MM.1S (cell line): ENCODE measurements around the gene SFN.

Source experiments
- DNase-seq: peaks from one replicate; pipeline ENCODE4 v3.0.0-alpha.2; 2015
- H2AFZ ChIP-seq: fragments of 300-600 bp; sonication (generic); 2 replicates; pipeline ENCODE4 v1.6.0; 2016; ENCODE audit warnings: antibody characterized with exemption, low read length
- H3F3A ChIP-seq: fragments of 300-600 bp; sonication (generic); 2 replicates; pipeline ENCODE4 v1.6.1; 2016; ENCODE audit warnings: mild to moderate bottlenecking, antibody characterized with exemption, low read length, moderate library complexity, mixed read lengths; ENCODE audit not compliant: insufficient read depth
- H3K27ac ChIP-seq: fragments of 300-600 bp; sonication (generic); 2 replicates; pipeline ENCODE4 v1.5.1; 2016; ENCODE audit warnings: mild to moderate bottlenecking, low read length
- H3K27me3 ChIP-seq: fragments of 300-600 bp; sonication (generic); replicated peaks from 2 replicates; pipeline ENCODE4 v1.6.0; 2016; ENCODE audit warnings: low read length; ENCODE audit not compliant: insufficient read depth
- H3K36me3 ChIP-seq: fragments of 300-600 bp; sonication (generic); replicated peaks from 2 replicates; pipeline ENCODE4 v1.6.1; 2016; ENCODE audit warnings: mild to moderate bottlenecking, low read length, mixed read lengths; ENCODE audit not compliant: insufficient read depth
- H3K4me1 ChIP-seq: fragments of 300-600 bp; sonication (generic); 2 replicates; pipeline ENCODE4 v1.6.1; 2016; ENCODE audit warnings: low read length, mixed read lengths
- H3K4me2 ChIP-seq: fragments of 300-600 bp; sonication (generic); 2 replicates; pipeline ENCODE4 v1.6.0; 2016; ENCODE audit warnings: low read depth, low read length
- H3K4me3 ChIP-seq: fragments of 300-600 bp; sonication (generic); 2 replicates; pipeline ENCODE4 v1.5.1; 2016; ENCODE audit warnings: low read length, mixed read lengths
- H3K79me2 ChIP-seq: fragments of 300-600 bp; sonication (generic); 2 replicates; pipeline ENCODE4 v1.6.1; 2016; ENCODE audit warnings: mixed run types, low read length, mixed read lengths
- H3K9ac ChIP-seq: fragments of 300-600 bp; sonication (generic); 2 replicates; pipeline ENCODE4 v1.6.1; 2016; ENCODE audit warnings: low read length, mixed read lengths
- H3K9me2 ChIP-seq: fragments of 300-600 bp; sonication (generic); replicated peaks from 2 replicates; pipeline ENCODE4 v1.6.1; 2016; ENCODE audit warnings: mild to moderate bottlenecking, low read length, mixed read lengths; ENCODE audit not compliant: insufficient read depth
- H3K9me3 ChIP-seq: fragments of 300-600 bp; sonication (generic); replicated peaks from 2 replicates; pipeline ENCODE4 v1.6.1; 2016; ENCODE audit warnings: mild to moderate bottlenecking, low read length, mixed read lengths; ENCODE audit not compliant: insufficient read depth
- H4K20me1 ChIP-seq: fragments of 300-600 bp; sonication (generic); 2 replicates; pipeline ENCODE4 v1.6.1; 2016; ENCODE audit warnings: mild to moderate bottlenecking, low read length, moderate library complexity, mixed read lengths; ENCODE audit not compliant: insufficient read depth
- CTCF ChIP-seq: fragments of 300-600 bp; sonication (generic); IDR thresholded peaks from 2 replicates; pipeline ENCODE4 v1.5.1; 2016; ENCODE audit warnings: antibody characterized with exemption, low read length, mixed read lengths
- EZH2 ChIP-seq: fragments of 300-600 bp; sonication (generic); optimal IDR thresholded peaks from 2 replicates; pipeline ENCODE3; 2017; ENCODE audit warnings: low read depth, mild to moderate bottlenecking, antibody characterized with exemption, low read length, mixed read lengths
- EZH2phosphoT487 ChIP-seq: fragments of 300-600 bp; sonication (generic); IDR thresholded peaks from 2 replicates; pipeline ENCODE4 v1.6.1; 2018; ENCODE audit warnings: antibody characterized with exemption, low read length

Gene SFN

GRCh38 chr1:26910343-26911160, 47.6 kb downstream of the SFN start:
- Histone ChIP-seq H3K9ac (no peak overlapping the region), H3F3A (no peaks in the 10 kb centered on the region), H3K4me3 (no peak overlapping the region), H3K9me3 (no peaks in the 10 kb centered on the region), H3K27ac (no peak overlapping the region), H3K79me2 (no peaks in the 10 kb centered on the region), H3K9me2 (no peaks in the 10 kb centered on the region), H3K27me3 (no peaks in the 10 kb centered on the region; the same call in none of the 2 replicates), H3K36me3 (no peaks in the 10 kb centered on the region), H4K20me1 (no peaks in the 10 kb centered on the region), H3K4me2 (no peak overlapping the region), H2AFZ (no peak overlapping the region), H3K4me1 (no peaks in the 10 kb centered on the region)
- DNase-seq: no peak
- TF ChIP-seq EZH2phosphoT487: no peak
- no peak for TF ChIP-seq CTCF
- TF ChIP-seq EZH2: no peak

GRCh38 chr1:26911399-26912146, 48.6 kb downstream of the SFN start:
- H4K20me1 ChIP-seq: no peaks in the 10 kb centered on the region
- no peak overlapping the region for H3K4me3 ChIP-seq
- no peak overlapping the region for H2AFZ ChIP-seq
- no peaks in the 10 kb centered on the region for H3K4me1 ChIP-seq
- no peaks in the 10 kb centered on the region for H3K36me3 ChIP-seq
- no peaks in the 10 kb centered on the region for H3F3A ChIP-seq
- H3K27ac ChIP-seq: no peak overlapping the region
- no peak for TF ChIP-seq EZH2phosphoT487
- TF ChIP-seq EZH2: no peak
- TF ChIP-seq CTCF: no peak
- no peak overlapping the region for H3K4me2 ChIP-seq
- H3K79me2 ChIP-seq: no peaks in the 10 kb centered on the region
- H3K9me2 ChIP-seq: no peaks in the 10 kb centered on the region
- no peak overlapping the region for H3K9ac ChIP-seq
- H3K9me3 ChIP-seq: no peaks in the 10 kb centered on the region
- no peak for DNase-seq
- H3K27me3 ChIP-seq: no peaks in the 10 kb centered on the region; the same call in none of the 2 replicates

GRCh38 chr1:26912147-26912490, 49.2 kb downstream of the SFN start:
- no peak overlapping the region for H3K4me2 ChIP-seq
- H3K27ac ChIP-seq: no peak overlapping the region
- H3F3A ChIP-seq: no peaks in the 10 kb centered on the region
- H3K4me1 ChIP-seq: no peaks in the 10 kb centered on the region
- H3K9me3 ChIP-seq: no peaks in the 10 kb centered on the region
- H3K9ac ChIP-seq: no peak overlapping the region
- no peaks in the 10 kb centered on the region for H3K36me3 ChIP-seq
- no peak overlapping the region for H3K4me3 ChIP-seq
- no peaks in the 10 kb centered on the region for H4K20me1 ChIP-seq
- DNase-seq: no peak
- H2AFZ ChIP-seq: no peak overlapping the region
- TF ChIP-seq EZH2 (no peak), CTCF (no peak)
- no peaks in the 10 kb centered on the region; the same call in none of the 2 replicates for H3K27me3 ChIP-seq
- no peaks in the 10 kb centered on the region for H3K9me2 ChIP-seq
- no peaks in the 10 kb centered on the region for H3K79me2 ChIP-seq
